H1 (cell line): ENCODE data around the gene DBR1. TPM values are rescaled to one million over a fixed set of nuclear protein-coding genes. Genes with fewer than 3 reads are reported as not detected.

Experiments used
- EP300 ChIP-seq, 2 experiments: IDR thresholded peaks; 1 replicate in 1 of 2; 2 replicates in 1 of 2; pipeline ENCODE4 v1.6.1; 2011 to 2012; ENCODE audit warnings: low read depth in 2 of 2, low read length in 2 of 2, mild to moderate bottlenecking in 2 of 2, borderline replicate concordance in 1 of 2, inconsistent platforms in 1 of 2, moderate library complexity in 1 of 2
- polyA plus RNA-seq, 7 experiments: library from polyadenylated mRNA; depleted of rRNA in 3 of 7; stranded (reverse) in 5 of 7; unstranded in 2 of 7; fragments of >200 nt in 5 of 7; fragments of 200-250 nt in 2 of 7; gene quantifications; 1 replicate in 5 of 7; 2 replicates in 1 of 7; 4 replicates in 1 of 7; pipeline versions ENCODE4 v1.2.1 to v1.2.3, GENCODE V29; 2011 to 2013; ENCODE audit warnings: missing spikeins in 2 of 7, mixed read lengths in 2 of 7
- total RNA-seq: library from RNA; stranded (reverse); fragmentation: NEBNext Ultra II Directional; extraction: Animal tissue kit (Norgen Biotek cat#: 25700); gene quantifications from 2 replicates; pipeline ENCODE4 v1.2.1, GENCODE V29; 2021

Gene DBR1
- total and polyA plus RNA-seq, 2 of the 8 experiments (the other 6 are each of a cell fraction or from before 2014, with no cell fraction given), result 10.1 to 18.3 TPM

GRCh38 chr3:138196023-138196422 is 21.3 kb upstream of the DBR1 start (continued):
- TF ChIP-seq EP300 (IDR thresholded peaks at IDR 0.05; ENCODE audit: borderline replicate concordance in 1 of 2, low read depth in 2 of 2, low read length in 2 of 2), result no peak
